Measurements from ENCODE around the gene OTOP2. TPM values are rescaled to one million over a fixed set of nuclear protein-coding genes. Genes with fewer than 3 reads are reported as not detected.

Gene OTOP2
- total and polyA plus RNA-seq, 9 of the 15 experiments (the other 6 are each of a cell fraction or from before 2014, with no cell fraction given), result 0.04 to 0.36 (median 0.14) TPM; not detected in 1

- TF ChIP-seq CREB3 (tag; conservative IDR thresholded peaks at IDR 0.05; ENCODE audit: low read depth) (no peak), MTF1 (CRISPR knock-in tag; IDR thresholded peaks at IDR 0.05; ENCODE audit: borderline replicate concordance) (no peak), MAX (CRISPR knock-in tag; IDR thresholded peaks at IDR 0.05) (peak; percentile 40; the same call in 1 of the 2 replicates), POLR2AphosphoS2 (IDR thresholded peaks at IDR 0.05; ENCODE audit: low read length) (no peak), GTF2F1 (IDR thresholded peaks at IDR 0.05; ENCODE audit: low read depth, low read length) (no peak)
Observed at GRCh38 chr17:74972973-74973328, 48.9 kb downstream of the OTOP2 start (continued).

- H3K9me3 ChIP-seq (replicated peaks; ENCODE audit: control insufficient read depth, insufficient read depth, low read depth, low read length), result no peaks in the 10 kb centered on the region
- peaks cover 12 to 33% of the 10 kb centered on the region in 2 experiments for H3K4me1 ChIP-seq (replicated peaks in 1 of 2; ENCODE audit: control insufficient read depth in 2 of 2, insufficient read depth in 2 of 2, low read length in 2 of 2)
- no peaks in the 10 kb centered on the region for H4K20me1 ChIP-seq (replicated peaks; ENCODE audit: control insufficient read depth, insufficient read depth, low read length)
- intact Hi-C loops (cut with micrococcal nuclease) (no loop called here), in situ Hi-C loops (cut with MboI) (no loop called here)
- 0 out of 5 replicates have a peak, but pooled peaks cover 0 to 4% of the 10 kb centered on the region in 2 experiments for H3K27me3 ChIP-seq (ENCODE audit: control insufficient read depth in 2 of 2, insufficient read depth in 2 of 2, low read length in 2 of 2)
- 30% methylated on average over 4 of the region's 4 CpGs for WGBS (ENCODE audit: insufficient coverage, low coverage, missing lambda C conversion rate)
- no peaks in the 10 kb centered on the region for H3K79me2 ChIP-seq (ENCODE audit: control insufficient read depth, insufficient read depth, low read length)
- CTCF ChIA-PET (ENCODE audit: low intra/inter-chr PET ratio), result no interaction called here
- no TSS peak for BruUV-seq (replicated peaks)
- DNase-seq (ENCODE audit: extremely low read depth in 1 of 4, low spot score in 3 of 4) (no peak), ATAC-seq (no peak), FAIRE-seq (no peak)
- no peak overlapping the region for H3K27ac ChIP-seq (ENCODE audit: extremely low read depth, low read depth, low read length)
- H3K9ac ChIP-seq (ENCODE audit: insufficient read depth in 1 of 2, low read depth in 2 of 2, low read length in 2 of 2), result no peak overlapping the region
- H3K9me1 ChIP-seq (ENCODE audit: control insufficient read depth, insufficient read depth, low read length), result no peaks in the 10 kb centered on the region
- POLR2A ChIA-PET, result no interaction called here
- H2AFZ ChIP-seq (ENCODE audit: low read depth, low read length), result 0 out of 2 replicates have a peak overlapping the region, but pooled peaks have one; percentile 45
- H3K4me3 ChIP-seq, result no peak overlapping the region
- H3K4me2 ChIP-seq (ENCODE audit: insufficient read depth, low read length), result no peak overlapping the region
- H3K36me3 ChIP-seq (ENCODE audit: control insufficient read depth, insufficient read depth, low read length), result no peaks in the 10 kb centered on the region
- TF ChIP-seq PHB2 (IDR thresholded peaks at IDR 0.05; ENCODE audit: low read depth), result no peak
- no peak for TF ChIP-seq FOXP4 (CRISPR knock-in tag; IDR thresholded peaks at IDR 0.05; ENCODE audit: borderline replicate concordance)
- no peak for TF ChIP-seq GABPA (tag; conservative IDR thresholded peaks at IDR 0.05; ENCODE audit: low read depth)
- no peak for TF ChIP-seq HINFP (tag; conservative IDR thresholded peaks at IDR 0.05; ENCODE audit: low read depth)
- TF ChIP-seq NBN (IDR thresholded peaks at IDR 0.05; ENCODE audit: low read depth), result no peak
- no peak for TF ChIP-seq TSHZ1 (CRISPR knock-in tag; IDR thresholded peaks at IDR 0.05)
- TF ChIP-seq NONO (IDR thresholded peaks at IDR 0.05; ENCODE audit: low read depth in 2 of 2, low read length in 1 of 2), result no peak
- no peak for TF ChIP-seq ZKSCAN8 (CRISPR knock-in tag; IDR thresholded peaks at IDR 0.05)
Observed at GRCh38 chr17:74975943-74976342, 51.9 kb downstream of the OTOP2 start.
